ENCODE results near the gene GPATCH8.
"Not testable (repeated sequence)": the region's sequence is repeated elsewhere in the genome, so short reads cannot be mapped to it uniquely, and the experiment has no call there.

The GPATCH8 gene

DNA sequence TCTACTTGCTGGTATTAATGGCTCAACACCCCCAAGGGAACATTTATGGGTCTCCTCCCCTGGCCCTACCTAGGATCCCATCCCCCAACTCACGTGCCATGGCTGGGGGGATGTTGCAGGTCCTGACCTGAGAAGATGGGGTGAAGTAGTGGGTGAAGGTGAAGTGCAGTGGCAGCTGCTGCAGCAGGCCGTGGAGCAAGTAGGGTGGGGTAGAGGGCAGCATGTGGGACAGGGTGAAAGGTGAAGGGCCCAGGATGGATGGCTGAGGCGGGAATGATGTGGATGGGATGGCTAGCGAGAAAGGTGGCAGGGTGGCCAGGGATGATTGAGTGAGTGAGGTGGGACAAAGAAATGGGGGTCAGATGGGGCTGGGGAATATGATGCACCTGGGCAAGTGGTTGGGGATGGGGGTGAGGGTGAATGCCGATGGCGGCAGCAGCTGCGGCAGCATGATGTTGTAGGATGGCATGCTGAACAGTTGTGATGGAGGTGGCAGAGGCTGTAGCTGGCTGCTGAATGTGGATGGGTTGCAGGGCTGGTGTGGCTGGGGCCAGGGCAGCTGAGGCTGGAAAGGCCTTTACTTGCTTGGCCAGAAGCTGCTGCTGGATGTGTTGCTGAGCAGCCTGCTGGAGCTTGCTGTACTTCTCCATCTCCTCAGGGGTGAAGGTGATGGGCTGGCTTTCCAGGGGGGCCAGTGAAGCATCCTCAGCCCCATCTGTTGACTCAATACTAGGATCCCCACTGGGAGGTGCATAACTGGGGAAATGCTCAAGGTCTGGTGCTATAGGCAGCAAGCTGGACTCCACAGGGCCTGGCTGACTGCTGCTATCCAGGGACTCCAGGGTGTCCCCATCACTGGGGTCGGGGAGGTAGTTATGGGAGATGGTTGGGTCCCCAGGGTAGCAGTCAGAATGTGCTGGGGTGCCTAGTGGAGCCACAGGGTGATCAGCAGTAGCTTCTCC is 105.4 kb downstream of the GPATCH8 start:
- no peak for DNase-seq (ENCODE audit: low read depth, low spot score)

DNA sequence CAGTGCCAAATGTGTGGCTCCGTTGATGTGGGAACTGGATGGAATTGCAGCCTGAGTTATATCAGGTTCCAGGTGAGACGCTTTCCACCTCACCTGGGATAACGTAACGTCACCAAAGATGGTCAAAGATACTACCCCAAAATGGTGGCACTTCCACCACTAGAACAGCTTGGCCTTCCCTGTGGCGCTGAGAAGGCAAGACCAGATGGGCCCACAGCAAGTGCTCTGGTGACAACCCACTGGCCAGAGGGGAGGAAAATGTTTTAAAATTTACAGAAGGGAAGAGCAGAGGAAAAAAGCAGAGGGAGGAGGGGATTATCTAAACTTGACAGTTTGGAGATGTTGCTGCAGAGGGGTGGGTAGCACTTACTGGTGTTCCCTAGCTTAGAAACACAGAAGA is 106.3 kb downstream of the GPATCH8 start:
- no peak for DNase-seq (ENCODE audit: low read depth, low spot score)

DNA sequence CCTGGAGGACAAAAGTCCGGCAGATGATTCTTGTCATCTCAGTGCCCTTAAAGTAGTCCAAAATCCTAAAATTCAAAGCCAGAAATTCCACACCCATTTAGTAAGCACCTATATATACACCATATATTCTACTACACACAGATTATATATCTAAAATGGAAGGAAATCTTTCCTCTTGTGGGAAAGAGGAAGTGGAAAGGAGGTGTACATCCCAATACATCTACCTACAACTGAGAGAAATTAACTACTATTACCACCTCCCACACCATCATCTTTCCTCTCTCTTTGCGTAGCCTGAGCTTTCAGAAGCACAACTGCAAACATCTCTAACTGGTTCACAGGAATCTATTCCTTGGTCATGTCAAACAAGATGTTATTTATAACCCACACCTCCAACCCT is 108.4 kb downstream of the GPATCH8 start:
- DNase-seq (ENCODE audit: low read depth, low spot score) = no peak

DNA sequence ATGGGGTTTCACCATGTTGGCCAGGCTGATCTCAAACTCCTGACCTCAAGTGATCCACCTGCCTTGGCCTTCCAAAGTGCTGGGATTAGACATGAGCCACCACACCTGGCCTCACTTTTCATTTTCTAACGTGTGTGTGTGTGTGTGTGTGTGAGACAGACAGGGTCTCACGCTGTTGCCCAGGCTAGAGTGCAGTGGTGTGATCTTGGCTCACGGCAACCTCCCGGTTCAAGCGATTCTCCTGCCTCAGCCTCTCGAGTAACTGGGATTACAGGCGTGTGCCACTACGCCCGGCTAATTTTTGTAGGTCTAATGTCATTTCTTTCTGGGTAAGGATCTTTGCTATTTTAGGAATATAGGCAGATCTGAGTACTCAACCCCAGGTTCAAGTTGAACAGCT is 109.1 kb downstream of the GPATCH8 start:
- not testable (repeated sequence) for DNase-seq (ENCODE audit: low read depth, low spot score)

DNA sequence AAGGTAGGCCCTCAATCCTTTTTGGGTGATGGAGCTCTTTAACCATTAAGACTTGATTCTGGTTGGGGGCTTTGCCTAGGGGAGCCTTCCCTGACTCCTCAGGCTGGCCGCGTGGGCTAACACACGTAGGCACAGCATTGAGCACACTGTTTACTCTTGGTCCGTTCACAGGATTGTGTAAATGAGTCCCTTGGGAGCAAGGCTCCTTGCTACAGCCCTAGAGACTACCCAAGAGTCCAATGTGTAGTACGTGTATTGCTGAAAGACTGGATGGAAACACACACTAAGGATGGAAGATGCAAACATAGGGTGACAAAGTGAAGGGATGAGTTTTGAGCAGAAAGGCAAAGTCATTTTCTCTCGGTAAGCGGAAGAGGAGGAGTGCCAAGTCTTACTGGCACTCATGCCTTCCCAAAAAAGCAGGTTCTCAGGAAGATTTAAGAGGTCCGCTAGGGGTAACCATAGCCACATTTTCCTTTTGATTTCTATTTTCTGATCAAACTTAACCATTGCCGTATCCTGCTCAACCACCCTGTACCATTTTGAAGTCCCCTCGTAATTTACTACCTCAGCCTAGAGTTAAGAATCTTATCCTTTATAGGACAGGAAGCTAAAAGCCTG is 112.8 kb downstream of the GPATCH8 start:
- no peak for DNase-seq (ENCODE audit: low read depth, low spot score)

DNA sequence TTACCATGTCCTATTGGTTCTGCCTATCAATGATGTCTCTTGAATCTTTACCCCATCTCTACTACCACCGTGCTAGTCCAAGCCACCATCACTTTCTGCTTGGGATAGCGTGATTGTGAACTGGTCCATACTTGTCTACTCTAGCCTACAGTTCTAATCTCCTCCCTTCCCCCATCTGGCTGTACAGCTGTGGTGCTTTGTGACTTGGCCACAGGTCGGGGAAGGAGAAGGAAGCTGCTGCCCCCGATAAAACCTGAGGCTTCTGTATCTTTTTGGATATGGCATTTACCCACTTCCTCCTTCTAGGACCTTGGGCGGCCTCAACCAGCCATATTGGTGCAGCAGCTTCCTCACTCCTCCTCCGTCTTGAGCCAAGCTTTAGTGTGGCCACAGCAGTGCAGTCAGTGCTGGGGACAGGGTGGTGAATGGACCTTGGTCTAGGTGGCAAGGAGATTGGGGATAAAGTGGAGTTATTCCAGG is 113.4 kb downstream of the GPATCH8 start:
- DNase-seq (ENCODE audit: low read depth, low spot score) = no peak

DNA sequence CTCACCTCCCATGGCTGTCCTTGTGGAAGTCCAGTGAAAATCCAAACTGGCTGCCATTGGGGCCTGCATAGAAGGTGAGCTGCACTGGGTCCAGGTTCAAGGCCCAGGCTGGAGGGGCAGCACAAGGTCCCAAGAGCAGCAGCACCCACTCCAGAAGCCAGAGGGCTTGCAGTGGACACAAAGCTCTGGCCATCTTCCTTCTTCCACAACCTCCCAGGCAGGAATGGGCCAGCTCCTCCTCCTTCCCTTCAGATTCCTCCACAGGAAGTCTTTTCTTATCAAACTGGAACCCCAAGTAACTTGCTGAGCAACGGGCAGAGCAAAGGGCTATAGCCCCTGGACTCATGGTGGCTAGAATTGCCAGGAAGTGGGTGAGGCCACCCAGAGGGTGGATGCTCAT is 113.9 kb downstream of the GPATCH8 start, which contains the start of gene ITGA2B:
Gene ITGA2B, minus strand, starts transcription at position 369 of the 400 bp plus-strand sequence. Its CDS starts 176 bp downstream, at position 193.
- DNase-seq (ENCODE audit: low read depth, low spot score) = no peak

DNA sequence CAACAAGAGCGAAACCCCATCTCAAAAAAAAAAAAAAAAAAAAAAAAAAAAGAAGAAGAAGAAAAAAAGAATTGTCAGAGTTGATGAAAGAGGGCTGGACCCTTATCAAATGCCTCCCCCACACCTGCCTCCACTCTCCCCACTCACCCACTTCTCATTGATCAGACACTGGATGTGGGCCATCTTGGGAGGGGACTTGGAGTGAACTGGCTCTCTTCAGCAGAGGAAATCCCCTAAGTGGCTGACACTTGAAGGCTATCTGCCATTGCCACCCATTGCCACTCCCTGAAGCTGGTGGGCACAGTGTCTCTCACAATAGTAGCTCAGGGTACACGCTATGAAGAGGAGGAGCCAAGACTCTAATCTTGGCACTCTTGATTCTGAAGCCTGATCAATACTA is 115.4 kb downstream of the GPATCH8 start:
- no peak for DNase-seq (ENCODE audit: low read depth, low spot score)

DNA sequence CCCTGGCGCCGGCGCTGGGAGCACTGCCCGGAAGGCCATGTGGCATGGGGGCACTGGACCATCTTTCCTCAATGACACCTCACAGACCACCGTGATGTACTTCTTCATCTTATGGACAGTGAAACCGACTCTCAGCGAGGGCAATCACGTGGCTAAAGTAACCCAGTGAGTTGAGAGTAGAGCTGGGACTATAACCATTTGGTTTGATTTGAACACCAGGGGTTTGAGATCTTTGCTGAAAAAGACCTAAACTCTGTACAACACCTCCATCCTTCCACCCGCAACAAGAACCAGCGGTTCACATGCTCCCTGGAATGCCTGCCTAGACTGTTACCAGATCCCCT is 117.1 kb downstream of the GPATCH8 start:
- DNase-seq (ENCODE audit: low read depth, low spot score) = no peak

DNA sequence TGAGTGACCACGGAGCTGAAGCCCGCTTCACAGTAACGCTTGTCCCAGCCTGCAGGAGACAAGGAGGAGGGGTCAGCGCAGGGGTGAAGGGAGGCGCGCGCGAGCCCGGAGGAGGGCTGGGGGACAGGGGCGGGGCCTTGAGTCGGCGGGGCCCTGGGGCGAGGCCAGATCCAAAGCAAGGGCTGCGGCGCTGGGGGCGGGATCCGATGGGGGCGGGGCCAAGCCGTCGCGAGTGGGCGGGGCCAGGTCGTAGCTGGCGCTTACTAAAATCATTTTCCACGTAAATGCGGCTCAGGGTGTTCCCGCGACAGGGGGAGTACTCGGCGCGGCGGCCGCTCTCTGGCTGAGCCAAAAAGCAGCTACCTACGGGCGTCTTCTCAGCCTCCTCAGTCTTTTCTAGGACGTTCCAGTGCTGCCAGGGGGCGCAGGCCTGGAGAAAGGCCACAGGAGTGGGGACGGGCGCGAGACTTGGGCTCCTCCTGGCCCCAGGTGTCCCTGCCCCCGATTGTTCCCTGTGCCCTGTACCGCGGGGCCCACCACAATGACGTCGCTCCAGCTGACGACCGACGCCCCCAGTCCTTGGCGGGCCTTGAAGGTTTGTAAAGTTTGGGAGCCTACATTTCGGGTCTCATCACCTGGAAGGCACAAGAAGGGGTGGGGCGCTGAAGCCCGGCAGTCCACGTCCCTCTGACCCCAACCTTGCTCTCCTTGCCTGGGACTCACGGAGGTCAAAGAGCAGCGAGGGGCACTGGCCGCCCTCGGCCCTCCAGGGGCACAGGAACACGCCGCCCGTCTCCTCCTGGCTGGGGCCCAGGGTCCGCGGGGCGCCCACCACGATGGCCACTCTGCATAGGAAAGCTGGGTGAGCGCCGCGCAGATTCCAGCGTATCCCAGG is 117.7 kb downstream of the GPATCH8 start:
- DNase-seq (ENCODE audit: low read depth, low spot score) = peak; percentile 26

DNA sequence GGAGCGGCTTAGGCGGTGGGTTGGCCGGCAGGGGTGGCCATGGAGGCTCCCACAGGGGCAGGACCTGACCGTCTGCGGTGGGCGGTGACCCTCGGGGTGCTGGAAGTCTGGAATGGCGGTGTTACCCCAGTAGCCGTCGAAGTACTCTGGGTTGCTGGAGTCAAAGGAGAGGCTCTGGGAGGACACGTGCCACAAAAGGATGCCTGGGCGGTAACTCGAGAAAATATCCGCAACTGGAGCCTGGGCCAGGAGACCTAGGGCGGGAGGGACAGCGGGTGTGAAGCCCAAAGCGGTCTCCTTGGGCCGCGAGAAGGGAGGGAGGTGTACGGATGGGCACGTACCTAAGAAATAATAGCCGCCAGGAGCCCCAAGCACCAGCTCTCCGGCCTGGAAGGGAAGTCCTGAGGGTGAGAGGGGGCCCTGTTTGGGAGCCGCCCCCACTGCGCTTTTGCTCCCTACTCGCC is 118.4 kb downstream of the GPATCH8 start:
- DNase-seq (ENCODE audit: low read depth, low spot score) = no peak

DNA sequence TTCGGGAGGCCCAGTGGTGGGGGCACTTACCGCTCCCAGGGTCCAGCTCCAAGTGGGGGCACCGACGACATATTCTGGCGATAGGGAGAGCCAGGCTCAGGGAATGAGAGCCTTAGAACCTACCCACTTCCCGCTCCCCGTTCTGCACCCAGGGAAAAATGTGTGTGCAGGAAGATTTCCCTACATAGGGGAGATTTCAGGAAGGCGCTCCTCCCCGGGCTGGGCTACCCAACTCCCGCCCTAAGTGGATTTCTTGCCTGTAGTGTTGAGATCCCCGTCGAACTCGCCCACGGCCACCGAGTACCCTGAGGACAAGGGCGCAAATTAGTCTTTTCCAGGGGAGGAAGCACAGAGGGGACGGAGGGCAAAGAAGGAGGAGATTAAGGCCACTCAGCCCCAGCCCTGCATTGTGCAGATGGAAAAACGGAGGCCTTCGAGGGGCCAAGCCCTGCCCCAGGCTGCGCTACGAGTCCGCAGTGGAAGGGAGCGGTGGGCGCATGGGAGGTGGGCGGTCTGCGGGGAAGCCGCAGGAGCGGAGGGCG is 118.9 kb downstream of the GPATCH8 start:
- no peak for DNase-seq (ENCODE audit: low read depth, low spot score)

DNA sequence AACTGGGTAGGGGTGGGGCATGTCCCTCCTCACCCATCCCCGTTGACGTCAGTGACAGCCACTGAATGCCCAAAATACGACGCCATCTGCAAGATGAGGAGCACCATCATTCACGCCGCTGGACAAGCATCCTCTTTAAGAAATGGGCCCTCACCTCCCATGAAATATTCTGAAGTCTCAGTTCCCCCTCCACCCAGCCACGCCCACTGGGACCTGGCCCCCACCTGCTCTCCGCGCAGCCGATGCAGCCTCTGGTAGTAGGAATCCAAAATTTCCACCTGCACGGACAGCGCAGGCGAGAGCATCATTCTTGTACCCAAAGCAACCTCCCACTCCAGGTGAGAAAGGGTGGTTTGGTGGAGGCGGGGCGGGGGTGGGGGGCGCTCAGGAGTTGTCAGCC is 119.3 kb downstream of the GPATCH8 start:
- DNase-seq (ENCODE audit: low read depth, low spot score) = no peak

DNA sequence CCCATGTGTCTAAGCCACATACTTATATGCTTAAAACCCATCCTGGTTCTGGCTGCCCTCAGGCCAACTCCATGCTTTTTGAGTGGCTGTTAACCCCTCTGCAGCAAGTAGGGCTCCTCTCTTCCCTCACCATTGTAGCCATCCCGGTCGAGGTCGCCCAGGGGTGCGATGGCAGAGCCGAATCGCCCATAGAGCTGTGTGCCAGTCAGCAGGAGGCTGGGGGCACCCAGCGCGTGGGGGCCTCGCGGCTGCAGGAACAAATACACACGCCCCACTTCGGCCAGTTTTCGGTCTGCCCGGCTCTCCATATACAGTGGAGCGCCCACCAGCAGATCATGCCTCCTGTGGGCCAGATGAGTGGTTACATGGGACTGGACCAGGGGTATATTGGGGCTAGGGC is 119.8 kb downstream of the GPATCH8 start:
- no peak for DNase-seq (ENCODE audit: low read depth, low spot score)

DNA sequence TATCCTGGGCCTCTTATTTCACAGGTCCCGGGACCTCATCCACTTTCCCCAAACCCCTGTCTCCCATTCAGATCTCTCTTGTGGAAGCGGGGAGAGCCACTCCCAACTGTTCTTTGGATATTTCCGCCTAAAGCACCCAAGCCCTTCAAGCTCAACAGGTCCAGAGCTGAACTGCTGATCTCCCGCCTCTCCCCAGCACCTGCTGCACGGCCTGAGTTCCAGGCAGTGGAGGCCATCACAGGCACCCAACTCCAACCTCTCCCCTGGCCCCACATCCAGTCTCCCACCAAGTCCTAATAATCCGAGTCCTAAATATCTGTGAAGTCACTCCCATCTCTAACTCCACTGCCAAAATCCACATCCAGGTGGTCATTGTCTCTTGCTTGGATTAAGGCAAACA is 120.3 kb downstream of the GPATCH8 start:
- no peak for DNase-seq (ENCODE audit: low read depth, low spot score)

DNA sequence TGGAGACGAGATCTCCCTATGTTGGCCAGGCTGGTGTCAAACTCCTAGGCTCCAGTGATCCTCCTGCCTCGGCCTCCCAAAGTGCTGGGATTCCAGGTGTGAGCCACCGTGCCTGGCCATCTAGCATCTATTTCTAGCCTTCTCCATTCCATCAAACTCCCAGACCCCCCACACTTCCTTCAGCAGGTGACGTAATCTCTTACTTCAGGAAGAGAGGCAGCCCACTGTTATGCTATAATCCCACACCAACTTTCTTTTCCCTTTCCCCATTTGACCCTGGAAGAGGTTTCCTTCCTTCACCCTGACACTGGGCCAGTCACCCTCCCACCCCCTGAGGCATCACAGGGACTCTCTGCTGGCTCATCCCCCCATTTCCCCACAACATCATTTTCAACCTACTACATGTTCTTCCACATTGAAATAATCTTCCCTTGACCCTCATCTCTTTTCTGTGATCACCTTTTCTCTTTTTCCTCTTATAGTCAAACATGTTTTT is 121.3 kb downstream of the GPATCH8 start:
- no peak for DNase-seq (ENCODE audit: low read depth, low spot score)

DNA sequence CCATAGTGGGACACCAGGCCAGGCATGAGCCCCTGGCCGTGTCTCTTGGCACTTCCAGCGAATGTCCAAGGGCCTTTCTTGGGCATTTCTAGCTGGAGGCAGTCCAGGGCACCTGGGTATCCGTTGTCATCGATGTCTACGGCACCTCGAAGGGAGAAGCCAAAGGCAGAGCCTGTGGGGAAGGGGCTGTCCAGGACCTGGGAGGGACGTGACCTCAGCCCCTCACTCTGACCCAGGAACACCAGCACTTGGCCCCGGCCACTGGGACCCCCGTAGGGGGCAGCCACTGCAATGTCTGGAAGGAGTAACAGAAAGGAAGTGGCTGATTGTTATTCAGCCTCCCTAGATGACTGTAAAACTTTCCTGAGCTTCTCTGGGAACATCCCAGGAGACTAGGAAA is 122.4 kb downstream of the GPATCH8 start:
- no peak for DNase-seq (ENCODE audit: low read depth, low spot score)

DNA sequence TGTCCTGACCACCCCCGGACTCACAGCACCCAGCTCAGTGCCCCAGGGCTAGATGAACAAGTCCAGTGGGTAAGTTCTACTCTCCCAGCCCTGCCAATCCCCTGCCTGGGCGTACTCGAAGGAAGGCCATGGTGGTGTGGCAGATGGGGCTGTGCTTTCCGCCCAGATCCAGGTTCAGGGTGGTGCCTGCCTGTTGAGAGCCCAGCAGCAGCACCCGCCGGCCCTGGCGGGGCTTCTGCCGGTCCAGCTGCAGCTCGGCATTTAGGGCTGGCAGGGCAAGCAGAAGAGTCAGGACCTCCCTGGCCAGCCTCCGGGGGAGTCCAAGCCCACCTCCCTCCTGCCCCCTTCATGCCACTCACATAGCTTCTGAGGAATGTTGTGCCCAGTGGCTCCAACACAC is 123.3 kb downstream of the GPATCH8 start:
- DNase-seq (ENCODE audit: low read depth, low spot score) = no peak

DNA sequence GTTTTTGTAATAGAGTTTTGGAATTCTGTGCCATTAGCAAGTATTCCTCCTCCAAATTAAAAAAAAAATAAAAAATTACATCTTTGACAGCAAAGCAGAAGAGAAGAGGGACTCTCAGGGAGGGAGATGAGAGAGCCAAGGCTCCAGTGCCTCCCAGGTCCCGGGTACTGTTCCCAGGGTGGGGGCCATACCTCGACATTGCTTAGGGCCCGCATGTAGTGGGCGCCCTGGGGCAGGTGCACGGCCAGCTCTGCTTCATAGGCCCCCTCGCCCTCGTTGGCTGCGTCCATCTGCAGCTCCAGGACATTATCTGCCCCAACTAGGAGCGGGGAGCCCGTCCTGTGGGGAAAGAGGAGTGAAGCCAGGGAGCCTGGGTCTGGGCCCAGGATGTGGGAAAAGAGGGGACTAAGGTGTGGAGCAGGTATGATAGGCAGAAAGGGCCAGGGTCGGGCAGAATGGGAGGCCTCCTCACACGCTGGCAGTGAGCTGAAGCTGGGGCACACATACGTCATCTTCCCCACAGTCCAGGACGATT is 125.0 kb downstream of the GPATCH8 start:
- DNase-seq (ENCODE audit: low read depth, low spot score) = no peak

DNA sequence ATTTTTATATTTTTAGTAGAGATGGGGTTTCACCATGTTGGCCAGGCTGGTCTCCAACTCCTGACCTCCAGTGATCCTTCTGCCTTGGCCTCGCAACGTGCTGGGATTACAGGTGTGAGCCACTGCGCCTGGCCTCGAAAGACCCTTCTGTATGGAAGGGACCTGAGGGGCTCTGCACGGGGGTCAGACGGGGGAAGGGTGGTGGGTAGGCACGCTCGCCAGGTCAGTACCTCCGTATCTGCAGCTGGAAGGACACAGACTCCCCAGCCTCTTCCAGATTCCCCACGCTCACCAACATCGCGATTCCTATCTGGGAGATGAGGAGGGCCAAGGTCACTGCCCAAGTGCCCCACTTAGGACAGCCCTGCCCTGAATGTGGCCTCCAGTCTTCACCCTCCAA is 126.4 kb downstream of the GPATCH8 start:
- DNase-seq (ENCODE audit: low read depth, low spot score) = no peak

DNA sequence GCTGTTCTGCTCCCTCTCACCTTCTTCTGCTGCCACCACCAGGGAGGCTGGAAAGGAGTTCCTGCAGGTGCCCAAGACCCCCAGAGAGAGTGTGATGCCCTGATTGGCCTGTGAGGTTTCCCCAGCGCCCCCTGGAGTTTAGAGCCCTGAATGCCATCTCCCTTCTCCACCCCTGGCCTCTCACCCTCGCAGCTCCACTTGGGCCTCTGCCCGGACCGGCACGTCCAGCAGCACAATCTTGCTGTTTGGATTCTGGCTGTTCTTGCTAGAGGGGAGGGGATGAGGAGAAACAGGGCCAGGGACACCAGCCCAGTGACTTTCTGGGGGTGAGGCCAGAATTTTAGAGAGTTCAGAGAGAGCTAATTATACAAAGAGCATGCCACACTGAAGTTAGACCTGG is 127.1 kb downstream of the GPATCH8 start:
- DNase-seq (ENCODE audit: low read depth, low spot score) = no peak

Measured in smooth muscle cell of the brain vasculature (primary cell).